Thymus (tissue), 11 donors: ENCODE data around the gene APOA4. TPM values are rescaled to one million over a fixed set of nuclear protein-coding genes. Genes with fewer than 3 reads are reported as not detected.
A peak's percentile ranks its signal among the peaks of the same experiment; 100 is the strongest.

ENCODE experiments used
- DNase-seq, 9 donors: peaks; one replicate each; pipeline ENCODE4 v3.0.0-alpha.2; 2013; ENCODE audit warnings: low spot score in 9 of 9, low read depth in 6 of 9, missing footprints in 1 of 9
- H3K27ac ChIP-seq, 2 donors: one replicate each; pipeline ENCODE4 v1.5.1; 2013; ENCODE audit warnings: control low read depth in 1 of 2, low read depth in 1 of 2, low read length in 1 of 2, mild to moderate bottlenecking in 1 of 2, moderate library complexity in 1 of 2
- H3K27me3 ChIP-seq, 2 donors: one replicate each; pipeline ENCODE4 v1.5.1; 2013; ENCODE audit warnings: low read length in 1 of 2; ENCODE audit not compliant: control insufficient read depth in 2 of 2, insufficient read depth in 1 of 2
- H3K36me3 ChIP-seq, 2 donors: one replicate each; pipeline ENCODE4 v1.5.1; 2013; ENCODE audit warnings: low read length in 1 of 2, mild to moderate bottlenecking in 1 of 2, moderate library complexity in 1 of 2; ENCODE audit not compliant: control insufficient read depth in 2 of 2, insufficient read depth in 2 of 2
- H3K4me1 ChIP-seq, 2 donors: one replicate each; pipeline ENCODE4 v1.5.1; 2013; ENCODE audit warnings: low read length in 2 of 2; ENCODE audit not compliant: control insufficient read depth in 2 of 2, insufficient read depth in 2 of 2
- H3K4me3 ChIP-seq, 2 donors: one replicate each; pipeline ENCODE4 v1.5.1; 2013; ENCODE audit warnings: low read length in 2 of 2, control low read depth in 1 of 2, mild to moderate bottlenecking in 1 of 2
- H3K9me3 ChIP-seq, 2 donors: one replicate each; pipeline ENCODE4 v1.5.1; 2013; ENCODE audit warnings: low read length in 1 of 2, mild to moderate bottlenecking in 1 of 2; ENCODE audit not compliant: control insufficient read depth in 2 of 2, insufficient read depth in 1 of 2
- WGBS: extraction: QIAGEN DNeasy Blood & Tissue Kit; methylation state at CpG from one replicate; pipeline ENCODE4 v1.1.7; 2013; 5-methylcytosine and 5-hydroxymethylcytosine counted together
- polyA plus RNA-seq: library from polyadenylated mRNA; stranded (reverse); fragments of 200-250 nt; gene quantifications from one replicate; pipeline ENCODE4 v1.2.3, GENCODE V29; 2013
- total RNA-seq: library from RNA; stranded (reverse); fragments of 120-200 nt; gene quantifications from one replicate; pipeline ENCODE4 v1.2.4, GENCODE V29; 2013
- donor health status: healthy.

APOA4 gene
- total and polyA plus RNA-seq, 2 donors = 1.7 to 3.2 TPM

DNA sequence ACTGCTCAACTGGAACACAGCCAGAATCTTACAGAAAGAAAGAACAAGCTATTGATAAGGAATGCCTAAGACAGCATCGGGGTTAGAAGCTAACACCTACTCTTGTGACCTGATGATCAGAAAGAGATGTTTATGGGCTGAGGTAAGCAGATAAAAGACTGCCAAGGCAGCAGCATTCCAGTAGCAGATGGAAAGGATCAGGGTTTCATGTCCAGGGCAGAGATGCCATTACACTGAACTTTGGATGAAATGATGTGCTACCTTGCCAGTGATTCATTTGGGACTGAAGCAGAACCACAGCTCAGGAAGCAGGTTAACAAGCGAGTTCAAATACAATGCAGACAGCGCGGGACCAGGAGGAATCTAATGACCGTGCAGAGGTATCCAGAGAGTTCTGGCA is 41.4 kb upstream of the APOA4 start:
- no peak overlapping the region for H3K27ac ChIP-seq
- 99% methylated on average over 5 of the region's 5 CpGs for WGBS
- H3K9me3 ChIP-seq = no peaks in the 10 kb centered on the region
- H3K4me3 ChIP-seq = no peak overlapping the region
- DNase-seq = no peak
- no peaks in the 10 kb centered on the region for H3K4me1 ChIP-seq
- peaks cover 56 to 90% of the 10 kb centered on the region in 2 donors for H3K36me3 ChIP-seq
- no peaks in the 10 kb centered on the region for H3K27me3 ChIP-seq

DNA sequence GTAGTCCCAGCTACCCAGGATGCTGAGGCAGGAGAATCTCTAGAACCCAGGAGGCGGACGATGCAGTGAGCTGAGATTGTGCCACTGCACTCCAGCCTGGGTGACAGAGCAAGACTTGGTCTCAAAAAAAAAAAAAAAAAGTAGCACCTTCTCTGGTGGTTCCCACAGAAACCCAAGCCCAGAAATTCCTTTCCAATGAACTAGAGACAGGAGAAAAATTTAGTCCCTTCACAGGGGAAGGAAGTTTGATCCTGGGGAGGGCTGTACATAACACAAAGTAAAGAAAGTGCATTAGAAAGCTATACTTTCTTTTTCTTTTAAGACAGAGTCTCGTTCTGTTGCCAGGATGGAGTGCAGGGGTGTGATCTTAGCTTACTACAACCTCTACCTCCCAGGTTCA is 39.8 kb upstream of the APOA4 start:
- Histone ChIP-seq H3K9me3 (no peaks in the 10 kb centered on the region), H3K27ac (no peak overlapping the region), H3K4me3 (no peak overlapping the region), H3K36me3 (peaks cover 65 to 89% of the 10 kb centered on the region in 2 donors), H3K27me3 (no peaks in the 10 kb centered on the region), H3K4me1 (no peaks in the 10 kb centered on the region)
- 97% methylated on average over 3 of the region's 3 CpGs for WGBS
- no peak for DNase-seq

DNA sequence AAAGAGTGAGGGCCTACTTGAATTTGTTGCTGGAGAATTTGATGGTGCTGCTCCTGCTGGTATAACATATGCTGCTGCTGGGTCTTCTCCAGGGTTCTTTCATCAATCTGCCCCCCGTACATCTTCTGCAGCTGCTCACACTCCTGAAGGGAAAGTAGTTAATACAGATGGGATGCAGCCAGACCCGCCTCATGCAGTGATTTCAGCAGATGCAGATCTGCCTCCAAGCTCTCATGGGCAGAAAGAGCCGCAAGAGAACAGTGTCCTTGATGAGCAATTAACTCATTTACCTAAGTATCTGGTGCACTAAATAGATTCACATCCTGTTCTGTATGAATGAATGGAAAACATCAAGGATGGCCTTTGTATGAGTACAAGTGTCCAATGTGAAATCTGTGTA is 39.1 kb upstream of the APOA4 start:
- H3K9me3 ChIP-seq = no peaks in the 10 kb centered on the region
- no peaks in the 10 kb centered on the region for H3K27me3 ChIP-seq
- H3K36me3 ChIP-seq = peaks cover 64 to 89% of the 10 kb centered on the region in 2 donors
- H3K4me3 ChIP-seq = no peak overlapping the region
- DNase-seq = no peak
- H3K4me1 ChIP-seq = no peaks in the 10 kb centered on the region
- 97% methylated on average over 3 of the region's 3 CpGs for WGBS
- H3K27ac ChIP-seq = no peak overlapping the region

DNA sequence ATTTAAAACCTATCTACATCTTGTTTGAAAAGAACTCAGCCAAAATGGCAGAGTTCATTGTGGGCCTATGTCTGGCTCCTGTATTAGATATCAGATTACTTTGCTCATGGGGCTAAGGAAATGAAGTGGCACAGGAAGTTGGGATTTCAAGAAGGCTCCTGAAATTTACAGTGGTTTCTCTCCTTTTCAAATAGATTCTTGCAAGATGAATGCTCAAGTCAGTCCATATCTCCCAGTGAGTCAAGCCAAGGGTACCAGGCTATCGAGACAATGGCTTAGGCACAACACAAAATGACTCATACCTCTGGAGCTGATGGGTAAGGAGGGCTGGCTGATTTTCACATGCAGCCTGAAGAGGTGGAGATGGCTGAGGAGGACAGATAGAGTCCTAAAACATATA is 38.4 kb upstream of the APOA4 start:
- H3K27me3 ChIP-seq = no peaks in the 10 kb centered on the region
- H3K9me3 ChIP-seq = no peaks in the 10 kb centered on the region
- WGBS = 100% methylated on average over 1 of the region's 1 CpG
- H3K4me1 ChIP-seq = no peaks in the 10 kb centered on the region
- peaks cover 59 to 86% of the 10 kb centered on the region in 2 donors for H3K36me3 ChIP-seq
- H3K27ac ChIP-seq = no peak overlapping the region
- DNase-seq = no peak
- H3K4me3 ChIP-seq = no peak overlapping the region

DNA sequence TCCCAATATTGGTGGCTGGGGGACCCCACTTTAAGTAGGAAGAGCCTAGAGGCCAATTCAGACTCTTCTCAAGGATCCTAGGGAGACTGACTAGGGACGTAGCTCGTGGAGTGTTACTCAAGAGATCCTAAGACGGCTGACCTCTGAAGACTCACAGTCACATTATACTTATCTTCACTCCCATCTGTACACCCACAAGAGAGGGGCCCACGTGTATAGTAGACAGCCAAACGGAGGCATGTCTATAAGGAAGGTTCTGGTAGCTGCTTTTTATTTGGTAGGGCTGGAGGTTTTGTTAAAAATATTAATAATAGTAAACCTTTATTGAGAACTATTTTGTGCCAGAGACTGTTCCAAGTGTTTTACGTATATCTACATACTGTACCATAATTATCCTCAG is 37.2 kb upstream of the APOA4 start:
- no peaks in the 10 kb centered on the region for H3K9me3 ChIP-seq
- H3K36me3 ChIP-seq = peaks cover 59 to 81% of the 10 kb centered on the region in 2 donors
- no peak overlapping the region for H3K4me3 ChIP-seq
- 94% methylated on average over 6 of the region's 6 CpGs for WGBS
- no peak overlapping the region for H3K27ac ChIP-seq
- H3K4me1 ChIP-seq = peaks cover 4 to 7% of the 10 kb centered on the region in 2 donors
- H3K27me3 ChIP-seq = no peaks in the 10 kb centered on the region
- no peak for DNase-seq

DNA sequence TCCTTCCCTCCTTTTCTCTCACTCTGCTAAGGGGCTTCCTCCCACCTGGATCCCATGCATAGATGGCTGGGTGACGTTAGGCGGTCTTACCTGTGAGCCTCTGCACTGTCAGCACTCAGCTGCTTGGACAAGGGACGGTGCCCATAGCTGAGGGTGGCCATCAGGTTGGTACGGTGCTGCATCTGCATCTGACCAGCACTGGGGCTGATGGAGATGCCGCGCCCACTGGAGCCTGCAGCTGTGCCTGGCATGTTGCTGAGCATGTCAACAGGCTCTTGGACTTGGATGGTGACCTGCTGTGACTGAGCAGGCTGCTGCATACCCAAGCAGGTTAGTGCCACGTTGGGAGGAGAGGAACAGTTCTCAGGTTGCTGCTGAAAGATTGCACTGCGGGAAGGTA is 36.1 kb upstream of the APOA4 start:
- H3K36me3 ChIP-seq = peaks cover 51 to 75% of the 10 kb centered on the region in 2 donors
- H3K27me3 ChIP-seq = no peaks in the 10 kb centered on the region
- DNase-seq = no peak
- 99% methylated on average over 8 of the region's 8 CpGs for WGBS
- H3K9me3 ChIP-seq = no peaks in the 10 kb centered on the region
- no peak overlapping the region for H3K27ac ChIP-seq
- H3K4me3 ChIP-seq = no peak overlapping the region
- H3K4me1 ChIP-seq = peaks cover 11 to 19% of the 10 kb centered on the region in 2 donors

DNA sequence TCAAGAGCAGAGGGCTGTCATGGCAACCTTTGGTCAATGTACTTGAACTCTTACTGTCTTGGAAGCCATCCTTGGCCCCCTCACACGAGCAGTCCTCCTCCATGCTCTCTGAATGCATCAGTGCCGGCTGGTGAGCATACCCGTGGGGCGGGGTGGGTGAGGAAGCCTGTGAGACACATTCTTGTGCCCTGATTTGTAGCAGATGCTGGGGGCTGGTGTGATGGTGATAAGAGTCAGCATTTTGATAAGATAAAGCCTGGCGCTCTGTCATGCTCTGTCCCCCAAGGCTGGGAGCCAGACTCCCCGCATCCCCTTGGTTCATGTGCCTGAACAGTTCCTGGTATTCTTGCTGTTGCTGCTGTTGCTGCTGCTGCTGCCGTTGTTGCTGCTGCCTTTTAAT is 34.8 kb upstream of the APOA4 start:
- H3K27ac ChIP-seq = no peak overlapping the region
- no peak overlapping the region for H3K4me3 ChIP-seq
- peaks cover 43 to 62% of the 10 kb centered on the region in 2 donors for H3K36me3 ChIP-seq
- no peak for DNase-seq
- H3K27me3 ChIP-seq = no peaks in the 10 kb centered on the region
- peaks cover 23 to 31% of the 10 kb centered on the region in 2 donors for H3K4me1 ChIP-seq
- no peaks in the 10 kb centered on the region for H3K9me3 ChIP-seq
- 96% methylated on average over 7 of the region's 7 CpGs for WGBS

DNA sequence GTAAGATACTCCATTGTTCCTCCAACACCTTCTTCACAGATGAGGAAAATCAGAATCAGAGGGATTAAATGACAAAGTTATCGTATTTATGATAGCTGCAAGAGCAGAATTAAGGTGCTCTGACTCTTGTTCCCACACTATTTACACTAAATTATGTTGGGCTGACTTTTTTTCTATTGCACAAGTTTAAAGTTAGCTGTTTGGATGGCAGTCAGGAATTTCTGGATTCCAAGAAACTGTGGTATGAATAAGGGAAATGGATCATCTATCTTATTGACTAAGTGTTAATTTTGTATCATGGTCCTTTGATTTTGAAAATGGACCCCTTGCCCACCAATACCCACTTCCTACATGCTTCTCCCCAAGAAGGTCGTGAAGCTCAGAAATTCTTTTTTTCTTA is 34.2 kb upstream of the APOA4 start:
- H3K9me3 ChIP-seq = no peaks in the 10 kb centered on the region
- no peak for DNase-seq
- peaks cover 38 to 59% of the 10 kb centered on the region in 2 donors for H3K36me3 ChIP-seq
- peaks cover 29 to 37% of the 10 kb centered on the region in 2 donors for H3K4me1 ChIP-seq
- H3K27me3 ChIP-seq = no peaks in the 10 kb centered on the region
- no peak overlapping the region for H3K27ac ChIP-seq
- over 99% methylated on average over 2 of the region's 2 CpGs for WGBS
- H3K4me3 ChIP-seq = no peak overlapping the region

DNA sequence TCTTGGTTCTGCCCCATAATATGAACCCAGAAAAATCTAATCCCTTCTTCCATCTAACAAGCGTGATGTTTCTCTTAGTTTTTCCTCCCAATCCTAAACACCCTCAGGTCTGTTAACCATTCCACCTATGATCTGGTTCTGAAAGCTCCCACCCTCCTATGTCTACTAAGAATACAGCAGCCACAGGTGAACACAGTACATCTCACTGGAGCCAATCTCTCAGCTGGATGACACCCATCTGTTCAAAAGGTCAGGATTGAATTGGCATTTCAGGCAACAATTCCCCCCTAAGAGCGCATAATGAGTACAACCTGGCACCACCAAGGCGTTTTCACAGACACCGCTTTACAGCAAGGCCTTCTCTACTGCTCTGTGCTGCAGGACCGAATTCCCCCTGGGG is 33.3 kb upstream of the APOA4 start:
- Histone ChIP-seq H3K4me3 (no peak overlapping the region), H3K4me1 (peaks cover 38 to 46% of the 10 kb centered on the region in 2 donors), H3K27ac (no peak overlapping the region), H3K9me3 (no peaks in the 10 kb centered on the region), H3K36me3 (peaks cover 31 to 50% of the 10 kb centered on the region in 2 donors), H3K27me3 (no peaks in the 10 kb centered on the region)
- DNase-seq = no peak
- 79% methylated on average over 5 of the region's 5 CpGs for WGBS

DNA sequence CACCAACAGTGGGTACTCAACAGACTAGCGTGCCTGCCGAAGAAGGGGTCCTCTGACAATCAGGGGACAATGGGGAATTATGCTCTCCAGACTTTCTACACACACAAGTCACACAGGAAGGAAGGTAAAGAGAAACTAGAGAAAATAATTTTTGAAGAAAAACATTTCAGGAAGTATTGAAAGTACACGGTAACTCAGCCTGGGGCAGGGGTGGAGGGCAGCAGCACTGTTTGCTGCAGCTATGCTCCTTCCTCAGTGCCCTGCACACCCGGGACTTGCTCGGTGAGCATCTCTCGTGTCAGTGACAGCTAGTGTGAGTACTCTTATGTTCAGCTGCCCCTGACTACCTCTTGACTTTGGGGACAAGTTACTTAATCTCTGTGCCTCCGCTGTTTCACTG is 32.3 kb upstream of the APOA4 start:
- no peaks in the 10 kb centered on the region for H3K9me3 ChIP-seq
- DNase-seq = peak in 1 of 9 donors; percentile 18
- H3K27ac ChIP-seq = no peak overlapping the region
- H3K4me1 ChIP-seq = peaks cover 44 to 52% of the 10 kb centered on the region in 2 donors
- no peaks in the 10 kb centered on the region for H3K27me3 ChIP-seq
- WGBS = 62% methylated on average over 7 of the region's 7 CpGs
- peaks cover 21 to 40% of the 10 kb centered on the region in 2 donors for H3K36me3 ChIP-seq
- H3K4me3 ChIP-seq = no peak overlapping the region
